PC-9 (cell line): Measurements from ENCODE around the gene ZNF516.

Experiments used
- CTCF ChIP-seq: fragments of 200-600 bp; sonication (generic); conservative IDR thresholded peaks from 2 replicates; pipeline ENCODE4 v1.6.1; 2017; ENCODE audit warnings: mixed run types, antibody characterized with exemption, mild to moderate bottlenecking, moderate library complexity
- EZH2 ChIP-seq: fragments of 200-600 bp; sonication (generic); IDR thresholded peaks from 2 replicates; pipeline ENCODE4 v1.8.0; 2017; ENCODE audit warnings: antibody characterized with exemption, low read depth

GRCh38 chr18:76401498-76401897 lies 93.5 kb downstream of the ZNF516 start:
- no peak for TF ChIP-seq CTCF
- TF ChIP-seq EZH2 = no peak
